DOHH2 (cell line): ENCODE data around the gene DPP10.
"Not testable (repeated sequence)": the region's sequence is repeated elsewhere in the genome, so short reads cannot be mapped to it uniquely, and the experiment has no call there.

Source experiments
- H3F3A ChIP-seq: fragments of 200-600 bp; sonication (generic), shearing (Covaris generic); 2 replicates; pipeline ENCODE4 v1.6.0; 2016; ENCODE audit warnings: antibody characterized with exemption, mild to moderate bottlenecking; ENCODE audit not compliant: control insufficient read depth, insufficient read depth
- H3K27ac ChIP-seq: fragments of 200-600 bp; sonication (generic); 2 replicates; pipeline ENCODE4 v1.5.1; 2014; ENCODE audit warnings: low read depth, mild to moderate bottlenecking, low read length, moderate library complexity
- H3K27me3 ChIP-seq: fragments of 200-600 bp; sonication (generic); 2 replicates; pipeline ENCODE4 v1.6.1; 2014; ENCODE audit warnings: mild to moderate bottlenecking, low read length, mixed read lengths; ENCODE audit not compliant: control insufficient read depth
- H3K36me3 ChIP-seq: fragments of 200-600 bp; sonication (generic); 2 replicates; pipeline ENCODE4 v1.6.1; 2014; ENCODE audit warnings: mild to moderate bottlenecking, low read length, moderate library complexity, mixed read lengths; ENCODE audit not compliant: control insufficient read depth
- H3K4me1 ChIP-seq: fragments of 200-600 bp; sonication (generic); 2 replicates; pipeline ENCODE4 v1.6.1; 2014; ENCODE audit warnings: mild to moderate bottlenecking, low read length, mixed read lengths; ENCODE audit not compliant: control insufficient read depth
- H3K4me2 ChIP-seq: fragments of 200-600 bp; sonication (generic); 2 replicates; pipeline ENCODE4 v1.6.0; 2014; ENCODE audit warnings: mild to moderate bottlenecking, low read length, moderate library complexity
- H3K4me3 ChIP-seq: fragments of 200-600 bp; sonication (generic); 2 replicates; pipeline ENCODE4 v1.5.1; 2014; ENCODE audit warnings: mild to moderate bottlenecking, low read length, mixed read lengths
- H3K79me2 ChIP-seq: fragments of 200-600 bp; sonication (generic); 2 replicates; pipeline ENCODE4 v1.6.1; 2014; ENCODE audit warnings: mild to moderate bottlenecking, low read length, mixed read lengths; ENCODE audit not compliant: control insufficient read depth
- H3K9me2 ChIP-seq: fragments of 200-600 bp; sonication (generic); replicated peaks from 2 replicates; pipeline ENCODE4 v1.6.1; 2014; ENCODE audit warnings: mild to moderate bottlenecking, low read length, mixed read lengths; ENCODE audit not compliant: control insufficient read depth
- H3K9me3 ChIP-seq: fragments of 200-600 bp; sonication (generic); 2 replicates; pipeline ENCODE4 v1.6.1; 2014; ENCODE audit warnings: antibody characterized with exemption, low read length, mixed read lengths; ENCODE audit not compliant: control insufficient read depth, insufficient read depth
- H4K20me1 ChIP-seq: fragments of 200-600 bp; sonication (generic); 2 replicates; pipeline ENCODE4 v1.6.0; 2014; ENCODE audit warnings: low read depth, mild to moderate bottlenecking, antibody characterized with exemption, low read length, moderate library complexity; ENCODE audit not compliant: control insufficient read depth, insufficient read depth
- CTCF ChIP-seq: fragments of 200-600 bp; sonication (generic); IDR thresholded peaks from one replicate; pipeline ENCODE4 v1.5.1; 2014; ENCODE audit warnings: antibody characterized with exemption, mild to moderate bottlenecking, low read depth, low read length; ENCODE audit not compliant: poor library complexity, severe bottlenecking
- EZH2phosphoT487 ChIP-seq: fragments of 200-600 bp; sonication (generic); IDR thresholded peaks from 2 replicates; pipeline ENCODE4 v1.6.1; 2017; ENCODE audit warnings: borderline replicate concordance, mild to moderate bottlenecking, antibody characterized with exemption, low read length, moderate library complexity, mixed read lengths

DPP10 gene

DNA sequence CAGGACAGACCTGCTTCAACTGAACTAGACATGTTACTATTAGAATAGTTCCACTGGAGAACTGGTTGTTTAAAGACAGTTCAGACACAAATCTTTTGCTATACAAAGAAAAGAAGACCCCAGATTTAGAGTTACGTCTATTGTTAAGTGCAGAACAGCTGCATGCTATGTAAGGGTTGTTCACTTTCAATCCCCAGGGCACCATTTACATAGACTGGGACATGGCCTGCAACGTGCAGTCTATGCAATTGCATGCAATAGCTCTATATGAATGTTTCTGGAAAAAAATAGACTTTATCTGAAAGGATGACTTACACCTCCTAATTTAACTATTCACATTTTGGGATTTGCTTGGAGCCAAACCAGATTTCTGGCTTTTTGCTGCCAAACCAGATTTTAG is 36.1 kb upstream of the DPP10 start:
- no peak for TF ChIP-seq CTCF
- TF ChIP-seq EZH2phosphoT487, result no peak
- H4K20me1 ChIP-seq, result no peaks in the 10 kb centered on the region
- H3K4me3 ChIP-seq, result no peak overlapping the region
- no peaks in the 10 kb centered on the region for H3K4me1 ChIP-seq
- no peaks in the 10 kb centered on the region for H3K9me2 ChIP-seq
- H3K4me2 ChIP-seq, result no peak overlapping the region
- H3K36me3 ChIP-seq, result no peaks in the 10 kb centered on the region
- H3K27me3 ChIP-seq, result no peaks in the 10 kb centered on the region
- H3F3A ChIP-seq, result no peaks in the 10 kb centered on the region
- no peak overlapping the region for H3K27ac ChIP-seq
- H3K79me2 ChIP-seq, result no peaks in the 10 kb centered on the region
- no peaks in the 10 kb centered on the region for H3K9me3 ChIP-seq

DNA sequence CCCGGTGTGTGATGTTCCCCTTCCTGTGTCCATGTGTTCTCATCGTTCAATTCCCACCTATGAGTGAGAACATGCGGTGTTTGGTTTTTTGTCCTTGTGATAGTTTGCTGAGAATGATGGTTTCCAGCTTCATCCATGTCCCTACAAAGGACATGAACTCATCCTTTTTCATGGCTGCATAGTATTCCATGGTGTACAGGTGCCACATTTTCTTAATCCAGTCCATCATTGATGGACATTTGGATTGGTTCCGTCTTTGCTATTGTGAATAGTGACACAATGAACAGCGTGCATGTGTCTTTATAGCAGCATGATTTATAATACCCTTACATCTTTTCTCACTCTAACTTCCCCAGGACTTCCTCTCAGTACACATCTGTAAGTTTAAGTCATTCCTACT is 35.1 kb upstream of the DPP10 start:
- H3K36me3 ChIP-seq, H3K4me1 ChIP-seq, H3K9me2 ChIP-seq, H3K4me2 ChIP-seq, H3K27ac ChIP-seq, H3K4me3 ChIP-seq, H3K27me3 ChIP-seq, H3K9me3 ChIP-seq, H3F3A ChIP-seq, H3K79me2 ChIP-seq, H4K20me1 ChIP-seq: not testable (repeated sequence)

GRCh38 chr2:114421781-114422180 is 20.7 kb upstream of the DPP10 start:
- no peaks in the 10 kb centered on the region for H3K36me3 ChIP-seq

DNA sequence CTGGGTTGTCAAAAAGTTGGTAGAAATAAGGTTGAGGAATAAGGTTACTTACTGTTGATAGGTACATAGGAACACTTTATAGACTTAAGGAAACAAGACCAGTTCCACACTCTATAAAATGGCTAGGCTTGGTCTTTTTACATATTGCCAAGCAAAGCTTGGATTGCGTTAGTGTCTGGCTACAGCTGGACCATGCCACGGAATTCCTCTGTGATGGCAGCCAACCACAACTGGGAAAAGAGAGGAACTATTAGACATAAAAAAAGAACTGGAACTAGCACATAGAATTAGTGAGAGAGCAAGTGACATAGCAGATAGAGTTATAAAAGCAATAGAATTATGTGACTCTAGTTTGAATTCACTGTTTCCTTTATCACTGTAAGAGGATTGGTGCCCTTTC is 17.7 kb upstream of the DPP10 start:
- no peaks in the 10 kb centered on the region for H3K36me3 ChIP-seq
- no peaks in the 10 kb centered on the region for H3K4me1 ChIP-seq
- H3F3A ChIP-seq, result no peaks in the 10 kb centered on the region

More at GRCh38 chr2:114421781-114422180, 20.7 kb upstream of the DPP10 start:
- Histone ChIP-seq H3K4me3 (no peak overlapping the region), H3K27me3 (no peaks in the 10 kb centered on the region), H3K79me2 (no peaks in the 10 kb centered on the region), H3K9me2 (no peaks in the 10 kb centered on the region), H4K20me1 (no peaks in the 10 kb centered on the region), H3K27ac (no peak overlapping the region), H3K9me3 (no peaks in the 10 kb centered on the region), H3F3A (no peaks in the 10 kb centered on the region), H3K4me1 (no peaks in the 10 kb centered on the region), H3K4me2 (no peak overlapping the region)
- TF ChIP-seq EZH2phosphoT487 (no peak), CTCF (no peak)

More for the DNA sequence above, 17.7 kb upstream of the DPP10 start:
- H3K4me3 ChIP-seq, result no peak overlapping the region
- H3K27me3 ChIP-seq, result no peaks in the 10 kb centered on the region
- H3K9me3 ChIP-seq, result no peaks in the 10 kb centered on the region
- no peak overlapping the region for H3K27ac ChIP-seq
- no peak overlapping the region for H3K4me2 ChIP-seq
- no peaks in the 10 kb centered on the region for H4K20me1 ChIP-seq
- TF ChIP-seq CTCF (no peak), EZH2phosphoT487 (no peak)
- H3K9me2 ChIP-seq, result no peaks in the 10 kb centered on the region
- H3K79me2 ChIP-seq, result no peaks in the 10 kb centered on the region
